Activated T-helper 9 cell treated with anti-CD3 and anti-CD28 coated beads, Interleukin-2, amount 50 U/mL, for 16 hours (primary cell): ENCODE measurements around the gene PNMA8B.
A peak's percentile ranks its signal among the peaks of the same experiment; 100 is the strongest.

ENCODE experiments used
- DNase-seq: peaks from one replicate; pipeline ENCODE4 v3.0.0-alpha.2; 2020; ENCODE audit warnings: low read depth

PNMA8B gene

DNA sequence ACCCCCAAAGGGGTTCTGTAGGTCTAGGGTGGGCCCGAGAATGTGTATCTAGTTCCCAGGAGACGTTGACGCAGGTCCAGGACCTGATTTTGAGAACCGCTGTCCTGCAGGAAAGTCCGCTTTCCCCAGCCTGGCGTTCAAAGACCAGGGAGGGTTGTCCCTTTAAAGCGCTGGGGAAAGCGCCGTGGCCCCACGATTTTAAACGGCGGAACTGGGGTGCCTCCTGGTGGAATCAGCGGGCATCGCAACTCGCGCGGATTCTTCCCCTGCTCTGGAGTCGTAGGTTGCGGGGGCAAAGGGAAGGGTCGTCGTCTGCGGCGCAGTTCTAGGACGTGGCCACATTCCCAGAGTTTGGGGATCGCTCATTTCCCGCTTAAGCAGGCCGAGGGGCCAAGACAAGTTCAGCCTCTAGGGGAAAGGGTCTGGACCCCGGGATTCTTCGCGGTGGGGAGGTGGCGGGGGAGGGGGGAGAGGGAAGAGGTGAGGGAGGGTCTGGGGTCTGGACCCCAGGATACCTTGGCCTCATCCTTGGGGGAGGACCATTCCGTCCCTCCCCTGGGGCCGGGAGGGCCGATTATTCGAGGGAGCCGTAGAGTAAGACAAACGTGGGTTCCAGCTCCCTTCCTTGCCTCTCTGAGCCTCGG lies 7.7 kb downstream of the PNMA8B start:
- DNase-seq, result peak; percentile 57

GRCh38 chr19:46487178-46487801 lies 8.4 kb downstream of the PNMA8B start:
- DNase-seq, result no peak

- DNase-seq, result no peak
Measured at GRCh38 chr19:46486358-46486757, 9.3 kb downstream of the PNMA8B start.

GRCh38 chr19:46484656-46485055 lies 11.0 kb downstream of the PNMA8B start:
- DNase-seq, result no peak

DNA sequence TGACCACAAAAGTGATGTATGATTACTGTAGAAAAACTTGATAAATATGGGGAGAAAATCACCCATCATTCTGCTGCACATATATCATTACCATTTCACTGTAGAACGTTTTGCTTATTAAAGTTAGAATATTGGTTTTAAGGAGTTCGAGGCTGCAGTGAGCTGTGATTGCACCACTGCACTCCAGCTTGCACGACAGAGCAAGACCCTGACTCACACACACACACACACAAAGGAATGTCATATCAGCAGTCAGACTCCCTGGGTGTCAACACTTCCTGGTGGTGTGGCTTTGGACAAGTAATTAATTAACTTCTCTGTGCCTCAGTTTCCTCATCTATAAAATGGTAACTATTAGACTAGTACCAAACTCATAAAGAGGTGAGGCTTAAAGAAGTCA lies 13.0 kb downstream of the PNMA8B start:
- DNase-seq, result no peak

- no peak for DNase-seq
Measured at GRCh38 chr19:46481947-46482346, 13.7 kb downstream of the PNMA8B start.

GRCh38 chr19:46481223-46481848 lies 14.3 kb downstream of the PNMA8B start:
- DNase-seq, result no peak

DNA sequence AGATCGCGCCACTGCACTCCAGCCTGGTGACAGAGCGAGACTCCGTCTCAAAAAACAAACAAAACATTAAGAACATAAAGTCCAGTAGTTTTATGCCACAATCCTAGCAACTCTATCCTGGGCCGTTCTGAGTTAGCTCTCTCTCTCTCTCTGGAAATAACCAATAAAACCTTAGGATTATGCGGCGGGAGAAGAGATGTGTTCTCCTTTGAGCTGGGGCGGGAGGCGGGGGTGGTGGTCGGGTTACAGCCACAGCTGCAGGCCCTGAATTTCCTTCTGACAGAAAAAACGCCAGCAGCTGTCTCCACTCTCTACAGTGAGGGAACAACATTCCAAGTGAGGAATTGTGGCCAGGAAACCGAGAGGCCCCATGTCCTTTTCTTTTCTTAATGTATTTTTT lies 15.3 kb downstream of the PNMA8B start:
- no peak for DNase-seq

DNA sequence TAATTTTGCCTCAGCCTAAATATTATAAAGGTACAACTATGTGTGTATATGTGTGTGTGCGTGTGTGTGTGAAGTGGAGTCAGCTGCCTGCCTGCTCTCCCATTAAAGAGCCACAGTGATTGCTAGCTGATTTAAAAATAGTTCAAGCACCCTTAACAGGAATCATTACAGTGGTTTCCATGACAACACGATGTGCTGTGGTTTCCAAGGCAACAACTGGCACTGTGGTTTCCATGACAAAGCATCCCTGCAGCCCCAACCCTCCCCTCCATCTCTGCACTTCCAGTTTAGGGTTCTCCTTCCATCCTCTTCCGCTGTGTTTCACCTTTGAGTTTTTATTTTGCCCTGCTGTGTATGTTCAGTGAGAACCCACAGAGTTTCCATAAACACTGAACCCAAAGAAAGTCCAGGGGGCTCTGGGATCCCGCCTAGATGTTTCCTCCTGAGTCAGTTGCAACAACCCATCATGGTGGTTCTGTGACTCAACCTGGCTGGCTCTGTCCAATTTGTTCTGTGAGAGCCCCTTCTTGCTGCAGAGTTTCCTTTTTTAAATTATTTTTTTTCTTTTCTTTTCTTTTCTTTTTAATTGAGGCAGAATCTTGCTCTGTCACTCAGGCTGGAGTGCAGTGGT lies 17.2 kb downstream of the PNMA8B start:
- DNase-seq, result no peak

DNA sequence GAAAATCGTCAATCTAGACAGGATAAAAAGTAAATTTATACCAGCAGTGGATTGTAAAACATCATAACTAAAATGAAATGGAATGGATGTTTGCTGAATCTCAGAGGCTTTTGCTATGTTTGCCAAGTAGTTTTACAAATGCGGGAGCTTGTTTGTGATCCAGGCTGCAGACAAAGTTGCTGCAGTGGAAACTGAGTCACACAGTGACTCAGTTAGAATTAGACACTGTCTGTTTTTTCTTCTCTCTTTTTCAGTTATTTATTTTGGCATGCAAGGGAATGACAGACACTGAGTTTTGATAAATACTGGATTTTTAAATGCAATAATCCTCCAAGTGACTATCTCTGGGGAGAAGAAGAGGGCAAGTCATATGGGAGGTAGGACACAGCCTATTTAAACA lies 19.7 kb downstream of the PNMA8B start:
- DNase-seq, result no peak

DNA sequence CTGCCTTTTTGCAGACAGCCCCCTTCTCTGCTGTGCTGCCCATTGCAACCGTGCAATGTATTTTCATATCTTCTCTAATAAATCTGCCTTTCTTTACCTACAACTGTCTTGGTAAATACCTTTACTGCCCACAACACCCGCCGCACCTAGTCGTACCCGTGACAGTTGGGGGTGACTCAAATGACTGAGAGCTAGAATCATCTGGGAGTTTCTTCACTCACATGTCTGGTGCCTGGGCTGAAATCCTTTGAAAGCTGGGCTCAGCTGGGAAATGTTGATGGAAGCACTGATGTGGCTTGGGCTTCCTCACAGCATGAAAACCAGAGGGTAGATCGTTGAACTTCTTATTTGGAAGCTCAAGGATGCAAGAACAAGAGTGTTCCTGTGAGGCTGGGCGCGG lies 21.5 kb downstream of the PNMA8B start:
- no peak for DNase-seq

- no peak for DNase-seq
Measured at GRCh38 chr19:46472592-46472991, 23.1 kb downstream of the PNMA8B start.

GRCh38 chr19:46471811-46472543 lies 23.7 kb downstream of the PNMA8B start:
- no peak for DNase-seq

GRCh38 chr19:46471116-46471733 lies 24.4 kb downstream of the PNMA8B start, which contains the start of gene PNMA8A:
Gene PNMA8A (minus strand): TSS chr19:46471563. CDS start chr19:46471035, 528 bp downstream.
- DNase-seq, result no peak

- no peak for DNase-seq
Measured at GRCh38 chr19:46470376-46470775, 25.3 kb downstream of the PNMA8B start.

- DNase-seq, result no peak
Measured at GRCh38 chr19:46469541-46470185, 26.0 kb downstream of the PNMA8B start.

DNA sequence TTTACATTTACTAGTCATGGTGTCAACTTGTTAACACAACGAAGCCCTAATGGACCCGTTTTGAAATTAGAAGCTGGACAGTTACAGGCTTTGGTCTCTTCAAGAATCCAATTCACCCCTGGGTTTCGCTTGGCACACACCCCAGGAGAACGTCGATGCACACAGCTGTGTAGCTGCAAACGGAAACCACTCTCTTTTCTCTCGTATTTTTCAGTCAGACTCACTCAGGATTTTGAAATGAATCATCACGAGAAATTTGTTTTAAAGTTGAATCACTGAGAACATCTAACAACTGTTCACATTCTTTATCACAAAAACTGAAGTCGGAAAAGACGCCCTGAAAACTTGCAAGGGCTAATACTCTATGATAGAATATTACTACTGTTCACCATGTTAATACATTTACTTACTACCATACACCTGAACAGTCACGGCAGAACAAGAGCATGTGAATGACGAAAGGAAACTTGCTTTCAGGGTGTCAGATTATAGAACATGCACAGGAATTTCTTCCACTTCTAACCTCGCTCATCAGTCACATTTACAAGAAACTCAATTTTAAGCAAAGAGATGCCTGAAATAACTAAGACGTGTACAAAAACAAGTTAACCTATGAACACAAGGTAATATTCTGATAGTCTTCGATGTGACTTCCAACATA lies 29.0 kb downstream of the PNMA8B start:
- no peak for DNase-seq

- DNase-seq, result no peak
Measured at GRCh38 chr19:46463516-46463915, 32.2 kb downstream of the PNMA8B start.

- DNase-seq, result no peak
Measured at GRCh38 chr19:46461537-46461936, 34.1 kb downstream of the PNMA8B start.

DNA sequence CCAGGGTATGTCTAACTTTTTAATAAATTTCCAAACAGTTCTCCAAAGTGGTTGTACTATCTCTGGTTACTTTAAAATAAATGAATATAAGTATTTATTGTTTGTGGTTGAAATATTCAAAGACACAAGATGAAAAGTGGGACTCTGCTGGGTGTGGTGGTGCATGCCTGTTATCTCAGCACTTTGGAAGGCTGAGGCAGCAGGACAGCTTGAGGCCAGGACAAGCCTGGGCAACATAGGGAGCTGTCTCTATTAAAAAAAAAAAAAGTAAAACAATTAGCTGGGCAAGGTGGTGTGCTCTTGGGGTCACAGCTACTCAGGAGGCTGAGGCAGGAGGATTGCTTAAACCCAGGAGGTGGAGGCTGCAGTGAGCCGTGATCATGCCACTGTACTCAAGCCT lies 34.7 kb downstream of the PNMA8B start:
- DNase-seq, result no peak

- no peak for DNase-seq
Measured at GRCh38 chr19:46460055-46460454, 35.6 kb downstream of the PNMA8B start.
